Measurements from ENCODE around the gene OR4B1.

Gene OR4B1

GRCh38 chr11:48248902-48249301 lies 32.3 kb downstream of the OR4B1 start:
- no peak for DNase-seq

- DNase-seq, result no peak
Observed at GRCh38 chr11:48261600-48261999, 45.0 kb downstream of the OR4B1 start.

- DNase-seq, result no peak
Observed at GRCh38 chr11:48263423-48263911, 46.9 kb downstream of the OR4B1 start, which contains the start of gene OR4X1. Gene OR4X1, plus strand, starts transcription at chr11:48263861. Its CDS starts 0 bp downstream, at chr11:48263861.
